HCT116 (cell line): ENCODE results near the gene MEDAG. TPM values are rescaled to one million over a fixed set of nuclear protein-coding genes. Genes with fewer than 3 reads are reported as not detected.

Source experiments
- ATAC-seq: fragments of 200-7000 bp; cut with Tn5 transposase; 2 replicates; pipeline ENCODE4 v1.9.1; 2020; ENCODE audit warnings: mild to moderate bottlenecking, moderate library complexity
- BruUV-seq: library from RNA; stranded (reverse); fragments of 400-500 nt; replicated peaks from 2 replicates; lab custom pipeline; 2021; lab: Mats Ljungman, UMichigan
- CTCF ChIA-PET: fragments of 300-600 bp; sonication (Branson Sonifier 250); formaldehyde crosslinking; loops from one replicate; lab custom pipeline; 2021; ENCODE audit warnings: antibody characterized with exemption; lab: Charles Lee
- POLR2A ChIA-PET: fragments of 300-600, 350-600 bp; sonication (Branson Sonifier 250); formaldehyde crosslinking; loops from one replicate; lab custom pipeline; 2021; ENCODE audit warnings: antibody characterized with exemption; lab: Charles Lee
- RAD21 ChIA-PET, 2 experiments: fragments of 300-600 bp; sonication (Branson Sonifier 250); formaldehyde crosslinking; loops; one replicate each; lab custom pipeline; 2023; ENCODE audit warnings: low total read pairs in 2 of 2; ENCODE audit not compliant: uncharacterized antibody in 2 of 2, unreplicated experiment in 2 of 2, low non-redundant PET in 1 of 2; lab: Charles Lee
- DNase-seq: peaks from one replicate; pipeline ENCODE4 v3.0.0-alpha.2; 2010; ENCODE audit warnings: low read depth, low spot score
- H2AFZ ChIP-seq: fragments of 200-600 bp; shearing (Covaris generic), sonication (generic); 2 replicates; pipeline ENCODE4 v1.6.1; 2017; ENCODE audit warnings: low read depth, mixed run types, mixed read lengths, antibody characterized with exemption, low read length; ENCODE audit not compliant: poor library complexity, severe bottlenecking
- H3K27ac ChIP-seq: 2 replicates; pipeline ENCODE4 v1.5.1; 2012; ENCODE audit warnings: low read depth, low read length
- H3K27me3 ChIP-seq: fragments of 200-600 bp; sonication (generic); 2 replicates; pipeline ENCODE4 v1.6.1; 2016; ENCODE audit warnings: mixed run types, low read length, mixed read lengths; ENCODE audit not compliant: insufficient read depth
- H3K36me3 ChIP-seq, 2 experiments: fragments of 200-500 bp in 1 of 2; fragments of 200-600 bp in 1 of 2; sonication (Bioruptor generic) in 1 of 2; sonication (generic) in 1 of 2; 2 replicates each; pipeline versions ENCODE4 v1.5.1 to v1.6.1; 2014 to 2016; ENCODE audit warnings: low read length in 2 of 2, inconsistent platforms in 1 of 2, mixed read lengths in 1 of 2, mixed run types in 1 of 2; ENCODE audit not compliant: insufficient read depth in 2 of 2, control insufficient read depth in 1 of 2
- H3K4me1 ChIP-seq, 2 experiments: fragments of 200-600 bp in 1 of 2; sonication (generic) in 1 of 2; 2 replicates each; pipeline versions ENCODE4 v1.5.1 to v1.6.1; 2012 to 2017; ENCODE audit warnings: low read length in 2 of 2, inconsistent platforms in 1 of 2, mild to moderate bottlenecking in 1 of 2, mixed read lengths in 1 of 2, mixed run types in 1 of 2, moderate library complexity in 1 of 2; ENCODE audit not compliant: insufficient read depth in 2 of 2, control insufficient read depth in 1 of 2
- H3K4me2 ChIP-seq: fragments of 200-600 bp; sonication (generic); 2 replicates; pipeline ENCODE4 v1.6.1; 2017; ENCODE audit warnings: mixed run types, low read length, mixed read lengths
- H3K4me3 ChIP-seq, 2 experiments: fragments of 200-600 bp in 1 of 2; sonication (generic) in 1 of 2; replicated peaks in 1 of 2; 2 replicates each; pipeline ENCODE4 v1.5.1; 2011 to 2016; ENCODE audit warnings: low read length in 2 of 2, control low read depth in 1 of 2, low read depth in 1 of 2, mild to moderate bottlenecking in 1 of 2, mixed read lengths in 1 of 2, mixed run types in 1 of 2
- H3K79me2 ChIP-seq: fragments of 200-600 bp; sonication (generic); 2 replicates; pipeline ENCODE4 v1.6.1; 2017; ENCODE audit warnings: mild to moderate bottlenecking, mixed run types, low read length, moderate library complexity, mixed read lengths; ENCODE audit not compliant: insufficient read depth
- H3K9ac ChIP-seq: fragments of 200-600 bp; sonication (generic); 2 replicates; pipeline ENCODE4 v1.6.1; 2016; ENCODE audit warnings: low read length, mixed read lengths
- H3K9me2 ChIP-seq: fragments of 200-600 bp; sonication (generic), shearing (Covaris generic); 2 replicates; pipeline ENCODE4 v1.6.1; 2017; ENCODE audit warnings: mixed run types, mild to moderate bottlenecking, moderate library complexity; ENCODE audit not compliant: insufficient read depth
- H3K9me3 ChIP-seq, 2 experiments: fragments of 200-500 bp in 1 of 2; fragments of 200-600 bp in 1 of 2; sonication (Bioruptor generic) in 1 of 2; sonication (generic) in 1 of 2; 2 replicates each; pipeline ENCODE4 v1.6.1; 2014 to 2017; ENCODE audit warnings: low read length in 2 of 2, mixed read lengths in 2 of 2, inconsistent platforms in 1 of 2, low read depth in 1 of 2, mild to moderate bottlenecking in 1 of 2, mixed run types in 1 of 2, moderate library complexity in 1 of 2; ENCODE audit not compliant: control insufficient read depth in 1 of 2, insufficient read depth in 1 of 2
- H4K20me1 ChIP-seq: fragments of 200-600 bp; sonication (generic), shearing (Covaris generic); 2 replicates; pipeline ENCODE4 v1.6.1; 2017; ENCODE audit warnings: mixed run types, mild to moderate bottlenecking, moderate library complexity; ENCODE audit not compliant: insufficient read depth
- CBX3 ChIP-seq: IDR thresholded peaks from 2 replicates; pipeline ENCODE4 v1.6.1; 2012; ENCODE audit warnings: low read depth
- CTCF ChIP-seq, 3 experiments: fragments of 200-600 bp in 1 of 3; sonication (generic) in 1 of 3; IDR thresholded peaks in 2 of 3; conservative IDR thresholded peaks in 1 of 3; 2 replicates each; pipeline ENCODE4 v1.5.1; 2012 to 2017; ENCODE audit warnings: low read depth in 2 of 3, low read length in 2 of 3, antibody characterized with exemption in 1 of 3, borderline replicate concordance in 1 of 3, control low read depth in 1 of 3, mild to moderate bottlenecking in 1 of 3, mixed read lengths in 1 of 3, mixed run types in 1 of 3, moderate library complexity in 1 of 3; ENCODE audit not compliant: insufficient read depth in 1 of 3
- EZH2 ChIP-seq: fragments of 200-600 bp; sonication (generic); IDR thresholded peaks from 2 replicates; pipeline ENCODE4 v1.6.1; 2017; ENCODE audit warnings: antibody characterized with exemption, mixed run types
- FOSL1 ChIP-seq: IDR thresholded peaks from 2 replicates; pipeline ENCODE4 v1.6.1; 2012; ENCODE audit warnings: low read depth
- JUND ChIP-seq: IDR thresholded peaks from 2 replicates; pipeline ENCODE4 v1.6.1; 2012
- POLR2AphosphoS5 ChIP-seq: IDR thresholded peaks from 2 replicates; pipeline ENCODE4 v1.6.1; 2011; ENCODE audit warnings: mild to moderate bottlenecking, low read depth, low read length, moderate library complexity
- RAD21 ChIP-seq: IDR thresholded peaks from 2 replicates; pipeline ENCODE4 v1.6.1; 2012; ENCODE audit warnings: low read depth, mild to moderate bottlenecking
- REST ChIP-seq: IDR thresholded peaks from 2 replicates; pipeline ENCODE4 v1.6.1; 2012; ENCODE audit warnings: low read depth
- SIN3A ChIP-seq: IDR thresholded peaks from 2 replicates; pipeline ENCODE4 v1.6.1; 2012; ENCODE audit warnings: low read depth
- SP1 ChIP-seq: IDR thresholded peaks from 2 replicates; pipeline ENCODE4 v1.6.1; 2012; ENCODE audit warnings: low read depth
- ZBTB33 ChIP-seq: IDR thresholded peaks from 2 replicates; pipeline ENCODE4 v1.6.1; 2011; ENCODE audit warnings: mild to moderate bottlenecking, low read length, moderate library complexity; ENCODE audit not compliant: insufficient replicate concordance; ENCODE audit errors: extremely low read depth
- ZFX ChIP-seq: fragments of 450-650 bp; IDR thresholded peaks from 2 replicates; pipeline ENCODE4 v1.6.1; 2017
- ZNF274 ChIP-seq: fragments of 200-500 bp; sonication (Bioruptor generic); IDR thresholded peaks from 2 replicates; pipeline ENCODE4 v1.6.1; 2014; ENCODE audit warnings: mild to moderate bottlenecking, low read depth, low read length, inconsistent platforms
- intact Hi-C: fragments of 100-400 bp; cut with micrococcal nuclease; formaldehyde crosslinking; loops from 2 replicates; pipeline ENCODE4 v1.10.0; 2022
- total RNA-seq: library from RNA; stranded (reverse); gene quantifications from one replicate; pipeline ENCODE4 v1.2.1, GENCODE V29; 2021; ENCODE audit not compliant: unreplicated experiment

MEDAG gene
- total RNA-seq, 1 experiment from 2014 or later: not detected

- Histone ChIP-seq H3K79me2 (no peaks in the 10 kb centered on the region), H3K4me2 (no peak overlapping the region), H3K4me1 (no peaks in the 10 kb centered on the region), H3K9me3 (no peaks in the 10 kb centered on the region), H3K27me3 (no peaks in the 10 kb centered on the region; the same call in 1 of the 2 replicates), H4K20me1 (no peaks in the 10 kb centered on the region), H3K4me3 (no peak overlapping the region), H3K9me2 (no peaks in the 10 kb centered on the region), H3K9ac (no peak overlapping the region), H3K36me3 (no peaks in the 10 kb centered on the region), H2AFZ (no peak overlapping the region), H3K27ac (no peak overlapping the region)
- intact Hi-C loops: no loop called here
- ChIA-PET POLR2A (no interaction called here), RAD21 (no interaction called here), CTCF (interaction anchor here (0.9 to 1.7 kb wide), 2 partner anchors 13 to 15 kb away, joined by 3 to 5 read pairs; no protein-coding TSS in a partner anchor)
- TF ChIP-seq CTCF (IDR thresholded peaks at IDR 0.05 in 2 of 3, conservative IDR thresholded peaks at IDR 0.05 in 1 of 3; ENCODE audit: borderline replicate concordance in 1 of 3, insufficient read depth in 1 of 3, low read depth in 2 of 3, low read length in 2 of 3): no peak
- no peak for TF ChIP-seq ZNF274
- TF ChIP-seq EZH2: no peak
- no peak for TF ChIP-seq REST
- TF ChIP-seq SIN3A: no peak
- no peak for TF ChIP-seq JUND
- TF ChIP-seq FOSL1: no peak
- no peak for TF ChIP-seq POLR2AphosphoS5
- TF ChIP-seq ZFX: no peak
- TF ChIP-seq RAD21: no peak
- no peak for TF ChIP-seq ZBTB33
- no peak for TF ChIP-seq CBX3
- TF ChIP-seq SP1: no peak
- no peak for DNase-seq
- no peak for ATAC-seq
- no TSS peak for BruUV-seq
These were observed 25.8 kb upstream of the MEDAG start for GRCh38 chr13:30880151-30880855.
